EL (cell line): ENCODE data around the gene NRG3.

Experiments used
- DNase-seq: peaks from one replicate; pipeline ENCODE4 v3.0.0-alpha.2; 2016

Gene NRG3

DNA sequence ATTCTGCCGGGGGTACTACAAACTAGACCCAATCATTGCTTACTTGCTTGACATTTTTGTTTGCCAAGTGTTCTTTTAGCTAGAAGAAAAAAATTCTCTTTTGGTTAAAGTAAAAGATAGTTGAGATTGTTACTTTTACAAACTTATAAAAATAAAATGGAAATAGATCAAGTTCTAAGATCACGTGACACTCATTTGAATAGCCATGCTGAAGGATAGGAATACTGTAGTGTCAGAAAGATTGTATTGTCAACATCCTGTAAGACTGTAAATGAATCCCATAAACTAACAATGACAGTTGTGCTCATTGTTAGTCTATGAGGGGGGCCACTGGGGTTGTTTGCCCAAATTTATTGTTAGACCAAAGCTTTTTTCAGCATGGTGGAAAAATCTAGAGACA is 10.5 kb downstream of the NRG3 start:
- no peak for DNase-seq

DNA sequence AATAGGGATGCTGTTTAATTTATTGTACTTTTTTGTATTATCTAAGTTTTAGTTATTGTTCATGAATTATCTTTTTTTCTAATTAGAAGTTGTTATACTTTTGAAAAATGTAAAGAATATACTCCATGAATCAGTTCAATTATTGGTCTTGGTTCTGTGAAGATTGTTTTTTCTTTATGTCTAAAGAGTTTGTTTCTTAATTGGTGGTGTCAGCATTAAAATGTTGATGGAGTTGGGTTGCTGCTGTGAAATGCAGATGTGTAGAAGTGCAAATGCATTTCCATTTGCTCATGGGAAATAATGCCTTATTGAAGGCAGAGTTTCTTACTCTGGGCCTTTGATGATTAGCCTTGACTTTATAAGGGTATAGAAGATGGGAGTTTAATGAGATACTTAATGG is 11.9 kb downstream of the NRG3 start:
- no peak for DNase-seq

DNA sequence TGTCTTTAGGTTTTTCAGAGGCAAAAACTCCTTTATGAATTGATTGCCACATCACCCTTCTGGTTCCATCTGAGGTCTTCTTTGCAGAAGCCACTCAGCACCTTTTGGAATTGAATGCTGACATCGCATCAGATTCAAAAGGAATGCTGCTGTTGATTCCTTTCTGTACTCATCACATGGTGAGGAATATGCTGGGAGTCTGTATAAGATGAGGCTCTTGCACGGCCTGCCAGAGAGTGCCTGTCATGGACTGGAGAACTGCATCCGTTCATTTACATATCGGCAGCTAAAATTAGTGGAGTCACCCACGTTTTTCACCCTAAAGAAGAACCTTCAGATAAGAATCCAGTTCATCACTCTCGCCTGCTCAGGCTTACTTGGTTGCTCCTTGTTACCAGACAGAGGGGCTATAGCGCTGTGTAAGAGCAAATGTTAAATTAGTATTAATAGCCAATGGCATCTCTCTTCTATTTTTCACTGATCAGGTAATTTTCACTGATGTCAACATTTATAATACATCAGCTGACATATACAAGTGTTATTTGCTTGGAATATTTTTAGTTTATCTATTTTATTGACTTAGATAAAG is 14.3 kb downstream of the NRG3 start:
- DNase-seq: no peak

DNA sequence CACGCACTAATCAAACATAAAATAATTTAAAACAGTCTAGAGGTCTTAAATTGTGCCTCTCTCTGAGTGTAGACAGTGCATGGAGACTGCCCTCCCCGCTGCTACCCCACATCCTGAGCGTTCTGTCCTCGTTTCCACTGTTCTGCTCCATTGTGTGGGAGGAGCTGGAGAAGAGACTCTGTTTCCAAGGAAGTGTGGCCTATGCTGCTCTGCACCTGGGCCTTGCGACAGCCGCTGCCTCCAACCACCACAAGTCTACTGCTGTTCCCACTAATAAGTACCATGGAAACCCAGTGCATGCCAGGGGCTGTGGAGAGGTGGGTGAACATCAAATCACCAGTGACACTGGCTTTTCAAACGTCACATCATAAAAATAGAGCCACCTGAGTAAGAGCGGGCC is 19.6 kb downstream of the NRG3 start:
- no peak for DNase-seq

DNA sequence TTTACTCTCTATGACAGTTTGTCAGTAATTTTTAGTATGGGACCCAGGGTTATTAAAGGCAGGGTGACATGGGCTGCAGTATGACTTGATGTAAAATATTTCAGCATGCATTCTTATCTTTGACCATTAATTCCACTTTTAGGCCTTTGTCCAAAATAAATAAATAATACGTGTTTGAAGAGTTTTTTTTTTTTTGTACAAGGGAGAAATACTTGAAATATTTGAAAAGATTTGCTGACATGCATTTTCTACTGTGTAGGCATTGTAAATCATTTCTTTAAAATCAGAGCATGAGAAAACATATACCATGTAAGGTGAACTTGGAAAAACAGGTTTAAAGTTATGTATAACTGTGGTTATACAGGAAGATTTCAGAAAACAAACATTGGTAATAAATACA is 23.5 kb downstream of the NRG3 start:
- no peak for DNase-seq

DNA sequence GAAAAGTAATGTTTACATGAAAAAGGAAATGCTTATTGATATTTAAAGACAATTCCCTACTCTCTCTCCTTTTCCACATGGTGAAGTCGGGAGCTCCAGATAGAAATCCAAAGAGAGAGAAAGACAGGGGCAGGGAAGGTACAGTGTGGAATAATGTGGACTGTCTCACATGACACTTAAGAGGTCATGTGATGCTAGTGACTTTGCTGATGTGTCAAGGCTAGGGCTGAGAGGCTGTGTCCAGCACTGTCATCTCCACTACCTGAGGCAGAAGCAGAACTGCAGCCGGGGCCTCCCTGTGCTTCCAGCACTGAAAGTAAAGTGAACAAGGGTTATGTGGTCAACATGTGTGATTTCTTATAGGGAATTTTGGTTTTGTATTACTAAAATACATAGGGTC is 26.0 kb downstream of the NRG3 start:
- DNase-seq: no peak

DNA sequence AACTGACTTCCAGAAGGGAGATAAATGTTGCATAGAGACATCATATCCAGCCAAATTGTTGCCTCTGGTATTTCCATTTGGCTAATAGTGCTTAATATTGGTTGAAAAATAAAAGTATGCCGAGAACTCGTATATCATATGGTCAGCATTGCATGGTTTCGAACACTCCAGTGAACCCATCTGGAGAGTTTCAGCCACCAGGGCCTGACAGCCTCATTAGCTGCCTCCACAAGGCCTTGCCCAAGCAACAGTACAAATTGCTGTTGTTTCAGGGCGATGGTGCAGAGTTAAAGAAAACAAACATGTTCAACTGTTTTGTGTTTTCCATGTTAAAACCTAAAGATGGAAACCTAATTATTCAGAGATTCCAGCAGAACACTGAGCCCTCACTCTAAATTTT is 28.5 kb downstream of the NRG3 start:
- DNase-seq: no peak

DNA sequence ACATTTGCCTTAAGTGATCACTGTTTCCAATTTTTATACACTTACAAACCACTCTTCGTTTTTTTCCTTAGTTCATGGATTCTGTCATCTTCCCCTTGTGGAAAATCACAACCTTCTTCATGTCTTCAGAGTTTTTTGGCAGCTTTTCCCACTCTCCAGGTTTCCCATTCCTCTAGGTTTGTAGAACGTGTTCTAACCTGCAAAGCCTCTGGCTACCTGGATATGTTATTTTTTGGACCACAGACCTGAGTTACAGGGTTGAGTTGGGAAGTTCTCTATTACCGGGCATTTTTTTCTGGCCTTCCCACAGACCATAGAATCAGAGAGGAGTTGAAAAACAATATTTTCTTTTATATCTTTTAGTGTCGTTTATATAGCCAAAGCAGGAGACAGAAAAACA is 30.2 kb downstream of the NRG3 start:
- no peak for DNase-seq

DNA sequence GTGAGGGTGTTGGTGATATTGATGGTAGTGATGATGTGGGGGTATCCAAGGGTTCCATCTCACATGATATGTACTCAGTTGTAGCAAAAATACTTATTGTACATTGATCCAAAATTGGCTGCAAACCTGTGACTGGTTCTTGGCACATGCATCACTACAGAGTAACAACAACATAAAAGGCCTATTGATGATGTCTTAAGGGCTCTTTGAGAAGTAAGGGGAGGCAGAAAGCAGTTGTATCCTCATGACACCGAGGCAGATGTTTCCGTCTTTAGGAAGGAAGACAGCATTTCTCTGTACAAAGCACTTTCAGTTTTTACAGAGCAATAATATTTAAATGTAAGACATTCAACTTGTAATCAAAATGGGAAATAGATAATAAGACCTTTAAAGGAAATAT is 34.5 kb downstream of the NRG3 start:
- no peak for DNase-seq

DNA sequence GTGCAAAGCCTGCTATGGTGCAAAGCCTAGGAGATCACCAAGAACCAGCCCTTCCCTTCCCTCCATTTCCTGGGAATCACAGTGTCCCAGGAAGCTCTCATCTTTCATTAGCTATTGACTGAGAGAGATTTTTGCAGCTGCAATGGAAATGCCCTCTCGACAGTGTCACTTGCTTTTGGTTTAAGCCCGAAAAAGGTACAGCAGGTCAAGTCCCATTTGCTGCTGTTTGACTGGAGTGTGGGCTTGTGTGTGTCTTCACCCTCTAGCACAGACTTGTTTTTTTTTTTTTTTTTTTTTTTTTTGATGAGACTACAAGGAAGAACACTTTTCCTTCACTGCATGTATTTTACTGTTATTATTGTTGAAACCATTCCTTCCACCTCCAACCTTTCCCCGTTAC is 36.3 kb downstream of the NRG3 start:
- no peak for DNase-seq

DNA sequence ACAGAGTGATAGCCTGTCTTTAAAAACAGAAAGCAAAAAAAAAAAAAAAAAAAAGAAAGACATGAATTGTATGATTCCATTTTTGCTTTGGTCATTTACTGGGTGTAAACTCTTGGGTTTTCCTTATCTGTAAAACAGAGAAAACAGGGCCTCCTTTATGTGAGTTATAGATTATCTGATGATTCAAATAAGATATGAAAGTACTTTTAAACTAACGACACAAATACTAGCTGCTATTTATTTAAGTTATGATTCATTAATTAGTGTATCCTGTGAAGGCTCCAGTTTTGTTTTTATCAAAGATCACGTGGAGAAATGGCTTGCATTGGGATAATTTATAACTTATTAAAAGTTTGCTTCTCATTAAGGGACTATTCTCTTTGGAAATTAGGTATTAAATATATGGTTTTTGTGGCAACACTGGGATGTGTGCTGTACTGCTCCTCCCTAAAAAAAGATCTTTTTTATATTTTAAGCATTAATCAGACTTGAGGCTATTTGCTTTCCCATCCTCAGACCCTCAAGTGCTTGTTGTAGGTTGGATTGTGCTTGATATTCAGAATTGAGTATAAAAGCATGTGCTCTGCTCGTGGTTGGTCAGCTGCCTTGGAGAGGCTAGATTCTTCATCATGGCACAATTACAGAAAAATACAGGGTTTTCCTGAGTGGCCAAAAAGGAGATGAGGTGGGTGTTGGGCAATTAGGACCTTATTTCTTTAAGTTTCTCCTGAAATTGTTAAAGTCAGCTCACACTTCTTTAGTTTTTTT is 39.9 kb downstream of the NRG3 start:
- DNase-seq: no peak

DNA sequence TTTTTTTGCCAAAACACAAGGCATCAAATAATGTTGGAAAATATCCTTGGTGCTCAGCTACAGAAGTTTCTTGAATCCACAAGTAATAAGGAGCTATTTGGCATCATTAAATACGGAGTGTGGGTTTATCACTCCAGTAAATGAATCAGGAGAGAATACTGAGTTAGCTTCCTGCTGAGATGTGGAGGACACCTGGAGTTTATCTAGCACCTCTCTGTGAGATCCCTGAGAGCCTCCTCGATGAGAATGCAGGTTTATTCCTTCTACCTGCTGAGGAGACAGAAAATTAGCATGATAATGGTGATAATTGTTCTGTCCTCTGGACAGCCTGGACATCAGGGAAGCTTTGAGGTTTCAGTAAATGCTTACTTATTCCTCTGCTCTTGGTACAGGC is 40.5 kb downstream of the NRG3 start:
- no peak for DNase-seq

DNA sequence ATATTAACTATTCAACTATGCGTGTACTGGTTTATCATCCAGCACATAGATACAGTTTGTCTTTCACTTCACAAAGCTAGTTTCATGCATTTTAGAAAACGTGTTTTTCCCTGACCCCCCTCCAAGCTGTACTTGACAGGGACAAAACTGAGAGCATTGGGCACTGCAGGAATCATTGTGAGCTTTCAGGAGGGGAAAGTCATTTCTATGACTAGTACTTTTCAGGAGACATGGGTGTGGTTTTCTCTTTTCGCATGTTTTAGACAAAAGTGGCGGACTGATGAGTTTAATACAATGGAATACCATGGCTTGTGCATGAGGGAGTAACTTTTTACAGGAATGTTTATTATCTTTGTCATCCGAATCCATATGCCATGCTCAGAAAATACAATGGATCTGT is 42.7 kb downstream of the NRG3 start:
- DNase-seq: no peak

DNA sequence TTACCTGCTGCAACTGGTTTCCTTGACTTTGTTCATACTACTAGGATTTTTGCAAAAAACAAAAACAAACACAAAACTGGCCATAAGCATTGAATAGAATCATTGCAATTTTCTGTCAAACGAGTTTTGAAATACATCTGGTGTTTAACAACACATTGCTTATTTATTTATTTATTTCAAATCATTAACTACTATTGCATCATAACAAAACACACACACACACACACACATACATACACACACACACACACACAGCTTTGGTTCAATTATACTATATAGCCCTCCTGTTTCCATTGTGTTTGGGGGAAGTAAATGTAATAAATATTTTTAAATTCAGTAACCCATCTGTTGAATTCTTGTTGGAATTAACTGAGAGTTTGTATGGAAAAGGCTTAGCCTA is 43.8 kb downstream of the NRG3 start:
- no peak for DNase-seq

DNA sequence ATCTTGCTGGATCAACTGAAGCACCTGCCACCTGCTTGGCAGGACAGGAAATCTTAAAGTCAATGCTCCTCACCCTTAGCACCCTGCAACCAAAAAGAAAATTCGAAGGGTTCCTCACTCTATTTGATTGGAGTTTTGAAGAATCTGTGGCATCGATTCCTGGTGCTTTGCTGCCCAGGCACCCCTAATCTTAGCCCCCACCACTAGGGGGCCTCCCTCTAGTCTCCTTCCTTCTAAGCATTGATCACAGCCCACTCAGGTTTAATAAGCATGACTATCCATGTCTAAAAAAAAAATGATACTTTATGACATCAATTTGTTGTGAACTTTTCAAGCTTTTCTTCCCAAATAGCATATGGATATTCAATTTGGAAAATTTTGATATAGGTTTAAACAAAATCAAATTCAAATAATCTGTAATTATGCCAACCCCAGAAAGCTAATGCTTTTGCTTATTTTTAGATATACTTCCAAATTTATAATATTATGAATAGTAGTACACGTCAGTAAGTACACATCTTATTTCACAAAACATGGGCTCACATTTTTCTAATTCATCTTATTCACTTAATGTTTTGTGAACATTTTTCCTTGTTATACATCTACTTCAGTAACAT is 45.3 kb downstream of the NRG3 start:
- DNase-seq: no peak

DNA sequence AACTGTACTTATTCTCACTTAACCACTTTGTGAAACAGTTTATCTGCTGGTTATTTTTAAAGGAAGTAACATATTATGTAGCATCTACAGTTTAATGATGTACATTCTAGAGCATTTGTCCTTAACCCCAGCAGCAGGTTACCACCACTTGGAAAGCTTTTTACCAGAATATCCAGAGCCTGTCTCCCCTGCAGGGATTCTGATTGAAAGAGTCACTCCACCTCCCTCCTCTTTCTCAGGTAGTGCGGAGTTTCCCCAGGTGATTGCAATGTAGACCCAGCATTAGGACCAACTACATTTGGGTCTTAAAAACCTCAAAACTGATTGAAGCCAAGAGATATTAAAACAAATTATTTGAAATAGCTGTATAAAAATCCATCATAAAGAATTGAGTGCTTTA is 53.1 kb downstream of the NRG3 start:
- DNase-seq: no peak

DNA sequence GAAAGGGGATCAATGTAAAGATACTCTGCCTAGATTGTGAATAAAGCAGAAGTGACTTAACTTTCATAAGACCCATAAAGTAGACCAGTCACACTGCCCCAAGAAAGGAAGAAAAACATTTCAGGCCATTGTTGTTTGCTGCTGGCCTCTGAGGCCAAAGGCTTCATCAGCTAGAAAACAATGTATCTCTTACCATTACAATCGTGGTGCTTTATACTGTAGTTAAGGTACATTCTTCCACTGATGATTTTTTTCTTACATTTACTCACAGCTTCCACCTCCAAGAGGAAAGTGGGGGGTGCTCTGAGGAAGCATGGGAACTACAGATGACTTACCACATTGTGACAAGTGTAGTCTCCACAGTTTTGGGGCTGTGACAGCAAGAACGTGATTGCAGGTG is 68.6 kb downstream of the NRG3 start:
- DNase-seq: no peak

DNA sequence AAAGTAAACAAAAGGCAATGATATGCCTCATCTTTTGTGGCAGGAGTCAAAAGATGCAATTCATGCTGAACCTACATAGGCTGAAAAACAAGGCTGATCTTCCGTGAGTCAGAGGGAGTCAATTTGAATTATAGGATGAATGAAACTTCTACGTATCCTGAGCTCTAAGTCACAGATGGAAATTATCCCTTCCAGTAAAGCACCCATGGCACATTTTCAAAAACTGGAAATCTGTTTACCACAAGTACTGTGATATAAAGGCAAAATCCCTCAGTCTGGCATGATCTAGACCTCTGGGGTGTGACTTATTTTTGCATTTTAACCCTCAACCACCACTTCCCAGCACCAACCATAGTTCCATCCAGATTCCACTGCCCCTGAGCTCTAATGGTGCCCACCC is 69.6 kb downstream of the NRG3 start:
- DNase-seq: no peak

DNA sequence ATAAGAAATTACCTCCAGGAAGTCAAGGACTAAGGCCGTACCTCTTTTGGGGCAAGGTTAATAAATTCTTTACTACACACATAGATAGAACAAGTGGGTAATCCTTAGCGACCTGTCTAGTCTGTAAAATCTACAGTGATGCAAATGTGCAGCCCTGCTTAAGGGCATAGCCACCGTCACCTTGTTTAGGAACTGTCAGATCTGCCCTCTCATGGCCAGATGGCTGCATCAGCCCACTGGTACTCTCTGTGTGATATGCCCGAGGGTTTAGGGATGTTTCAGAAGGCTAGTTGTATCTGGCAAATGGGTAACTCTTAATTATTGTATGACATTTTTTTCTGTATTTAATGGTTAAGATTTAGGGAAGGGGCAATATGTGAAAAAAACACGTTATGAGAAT is 74.3 kb downstream of the NRG3 start:
- no peak for DNase-seq

DNA sequence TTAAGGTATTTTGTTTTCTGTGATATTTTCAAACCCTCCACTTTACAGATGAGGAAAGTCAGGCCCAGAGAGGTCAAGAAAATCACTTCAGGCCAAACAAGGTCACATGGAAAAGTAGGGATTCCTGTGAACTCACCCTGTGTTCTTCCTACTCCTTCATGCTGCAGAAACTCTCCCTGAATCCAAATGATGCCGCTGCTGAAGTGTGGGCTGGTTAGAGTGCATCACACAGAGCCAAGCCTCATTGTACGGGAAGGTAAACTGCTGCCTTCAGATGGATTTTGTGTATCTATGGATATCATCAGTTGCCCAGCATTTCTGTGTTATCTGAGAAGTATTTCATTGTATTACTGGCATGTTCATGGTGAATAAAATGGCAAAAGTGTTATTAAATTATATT is 75.4 kb downstream of the NRG3 start:
- no peak for DNase-seq

DNA sequence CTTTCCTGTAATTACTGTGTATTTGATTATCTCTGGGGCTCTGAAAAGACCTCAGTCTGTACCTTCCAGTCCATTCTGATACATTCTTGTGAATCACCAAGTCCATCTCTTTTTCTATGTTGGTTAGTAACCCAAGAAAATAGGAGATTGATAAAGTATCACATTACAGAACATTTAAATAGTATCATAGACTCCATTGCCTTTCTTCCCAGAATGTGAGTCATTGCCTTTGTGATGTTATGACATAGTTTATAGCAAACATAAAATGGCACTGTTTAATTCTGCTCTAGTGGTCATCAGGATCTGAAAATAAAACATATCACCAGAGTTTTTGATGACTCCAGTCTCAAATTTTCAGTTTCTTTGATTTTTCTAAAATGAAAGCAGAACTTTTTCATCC is 78.4 kb downstream of the NRG3 start:
- DNase-seq: no peak

DNA sequence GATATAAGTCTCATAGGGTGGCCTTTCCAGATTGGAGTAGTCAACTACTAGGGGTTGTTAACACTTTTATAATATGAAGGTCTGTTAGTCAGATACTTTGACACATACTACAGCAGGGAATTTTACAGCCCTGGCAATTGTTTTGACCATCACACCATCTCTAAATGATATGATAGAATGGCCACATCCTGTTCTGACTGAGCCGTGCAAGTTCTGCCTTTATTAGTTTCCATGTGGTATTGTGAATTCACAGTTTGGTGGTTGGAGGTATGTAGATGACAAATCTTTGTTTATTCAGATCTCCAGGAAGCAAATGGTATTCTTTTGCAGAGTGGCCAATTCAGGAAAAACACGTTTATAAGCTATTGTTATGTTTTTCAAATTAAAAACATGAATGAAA is 83.0 kb downstream of the NRG3 start:
- DNase-seq: no peak

DNA sequence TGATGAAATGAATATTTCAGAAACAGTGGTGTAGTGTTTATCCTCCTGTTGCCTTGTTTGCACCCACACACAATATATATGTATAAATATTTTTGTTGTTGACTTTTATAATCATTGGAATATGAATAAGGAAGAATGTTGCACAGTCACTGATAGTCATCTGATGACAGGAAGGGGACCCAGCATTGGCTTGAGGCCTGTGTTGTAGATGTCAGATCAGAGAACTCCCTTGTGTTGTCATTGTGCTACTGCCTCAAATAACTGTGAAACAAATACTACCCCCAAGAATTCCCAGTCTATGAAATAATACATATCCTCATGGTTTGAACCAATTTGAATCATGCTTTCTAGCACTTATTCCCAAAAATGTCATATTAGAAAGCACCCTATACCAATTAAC is 84.0 kb downstream of the NRG3 start:
- DNase-seq: no peak

DNA sequence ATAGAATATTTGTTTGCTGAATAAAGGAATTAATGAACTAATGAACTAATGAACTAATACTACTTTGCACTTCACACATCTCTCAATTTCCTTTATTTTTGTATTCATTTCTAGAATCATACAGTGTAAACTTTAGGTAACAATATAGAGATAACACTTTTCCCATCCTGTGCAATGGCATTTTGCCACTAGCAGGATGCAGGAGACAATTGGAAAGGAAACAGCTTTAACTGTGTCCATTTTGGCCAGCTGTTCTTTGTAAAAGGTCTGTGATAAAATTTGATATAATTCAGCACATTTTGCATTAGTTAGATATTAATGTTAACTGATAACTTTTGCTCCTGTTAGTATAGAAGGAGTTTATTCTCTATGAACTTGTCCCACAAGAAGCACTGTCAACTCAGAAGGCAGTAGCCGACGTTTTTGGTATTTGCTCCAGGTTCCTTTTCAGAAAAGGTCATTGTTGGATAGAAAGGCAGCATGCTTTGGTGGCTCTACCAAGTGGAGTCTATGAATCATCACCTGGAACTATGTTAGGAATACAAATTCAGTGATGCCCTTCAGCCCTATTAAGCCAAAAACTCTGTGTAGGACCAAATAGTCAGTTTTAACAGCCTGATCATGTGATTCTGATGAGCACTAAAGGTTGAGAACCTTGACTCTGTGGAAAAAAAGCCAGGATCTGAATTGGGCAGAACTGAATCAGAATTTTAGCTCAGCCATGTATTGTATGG is 86.6 kb downstream of the NRG3 start:
- DNase-seq: no peak
